Endodermal cell (in vitro differentiated cells): ENCODE data around the gene ZAR1L. TPM values are rescaled to one million over a fixed set of nuclear protein-coding genes. Genes with fewer than 3 reads are reported as not detected.

ENCODE experiments used
- DNase-seq: peaks from one replicate; pipeline ENCODE4 v3.0.0-alpha.2; 2017
- H3K27ac ChIP-seq: 2 replicates; pipeline ENCODE4 v1.5.1; 2013; ENCODE audit warnings: mild to moderate bottlenecking, low read depth, low read length, moderate library complexity
- H3K27me3 ChIP-seq: 2 replicates; pipeline ENCODE4 v1.6.1; 2013; ENCODE audit warnings: mild to moderate bottlenecking, low read length, moderate library complexity; ENCODE audit not compliant: insufficient read depth, control insufficient read depth, poor library complexity, severe bottlenecking
- H3K36me3 ChIP-seq: 2 replicates; pipeline ENCODE4 v1.7.0; 2013; ENCODE audit warnings: mild to moderate bottlenecking, low read length, moderate library complexity; ENCODE audit not compliant: control insufficient read depth, insufficient read depth
- H3K4me1 ChIP-seq: one replicate; pipeline ENCODE4 v1.7.0; 2013; ENCODE audit warnings: low read length; ENCODE audit not compliant: control insufficient read depth, insufficient read depth
- H3K4me3 ChIP-seq: 2 replicates; pipeline ENCODE4 v1.5.1; 2013; ENCODE audit warnings: mild to moderate bottlenecking, low read length, moderate library complexity
- H3K9ac ChIP-seq: 2 replicates; pipeline ENCODE4 v1.6.1; 2013; ENCODE audit warnings: mild to moderate bottlenecking, low read length, moderate library complexity; ENCODE audit not compliant: poor library complexity, severe bottlenecking; ENCODE audit errors: extremely low read depth
- H3K9me3 ChIP-seq: 2 replicates; pipeline ENCODE4 v1.6.1; 2013; ENCODE audit warnings: mild to moderate bottlenecking, low read length, moderate library complexity; ENCODE audit not compliant: control insufficient read depth
- H3K27ac Mint-ChIP-seq: 2 replicates; pipeline ENCODE4 v1.8.0; 2020; ENCODE audit warnings: mixed read lengths
- H3K27me3 Mint-ChIP-seq: 2 replicates; pipeline ENCODE4 v1.8.0; 2021; ENCODE audit warnings: mild to moderate bottlenecking, mixed read lengths; ENCODE audit not compliant: insufficient read depth
- H3K36me3 Mint-ChIP-seq: 2 replicates; pipeline ENCODE4 v1.8.0; 2020; ENCODE audit warnings: low read depth, mixed read lengths
- H3K4me1 Mint-ChIP-seq: 2 replicates; pipeline ENCODE4 v1.8.0; 2020; ENCODE audit warnings: mixed read lengths
- H3K4me3 Mint-ChIP-seq: 2 replicates; pipeline ENCODE4 v1.8.0; 2020; ENCODE audit warnings: mild to moderate bottlenecking, moderate library complexity, mixed read lengths
- H3K9me3 Mint-ChIP-seq: 2 replicates; pipeline ENCODE4 v1.8.0; 2020; ENCODE audit warnings: mild to moderate bottlenecking, mixed read lengths
- CTCF ChIP-seq: fragments of 200-600 bp; sonication (generic); conservative IDR thresholded peaks from 2 replicates; pipeline ENCODE4 v1.5.0; 2021; ENCODE audit warnings: antibody characterized with exemption, mild to moderate bottlenecking
- WGBS, 2 experiments: methylation state at CpG; one replicate each; pipeline versions ENCODE4 v1.1.5 to v1.1.7; 2013; ENCODE audit warnings: missing lambda C conversion rate in 2 of 2, mixed read lengths in 1 of 2; ENCODE audit not compliant: insufficient coverage in 1 of 2, insufficient read length in 1 of 2; 5-methylcytosine and 5-hydroxymethylcytosine counted together
- total RNA-seq, 2 donors: library from RNA; stranded (reverse); fragmentation: NEBNext Ultra II Directional in 1 of 2; extraction: Animal tissue kit (Norgen Biotek cat#: 25700) in 1 of 2; gene quantifications; 2 replicates in 1 of 2; 3 replicates in 1 of 2; pipeline ENCODE4 v1.2.1, GENCODE V29; 2021

ZAR1L gene
- total RNA-seq, 2 donors from 2014 or later: 0.24 to 0.31 TPM

GRCh38 chr13:32299893-32300292 is 15.3 kb downstream of the ZAR1L start:
- Mint-ChIP-seq H3K27me3 (no peaks in the 10 kb centered on the region), H3K9me3 (no peaks in the 10 kb centered on the region), H3K27ac (no peak overlapping the region), H3K4me3 (no peak overlapping the region), H3K36me3 (no peaks in the 10 kb centered on the region), H3K4me1 (peaks cover 1% of the 10 kb centered on the region)
- Histone ChIP-seq H3K36me3 (no peaks in the 10 kb centered on the region), H3K4me3 (no peak overlapping the region), H3K9me3 (no peaks in the 10 kb centered on the region), H3K9ac (no peak overlapping the region), H3K27me3 (no peaks in the 10 kb centered on the region), H3K4me1 (no peaks in the 10 kb centered on the region), H3K27ac (no peak overlapping the region)
- TF ChIP-seq CTCF: no peak
- WGBS, 2 experiments: 78 to 100% methylated on average over 2 to 4 of the region's 4 CpGs
- DNase-seq: no peak

DNA sequence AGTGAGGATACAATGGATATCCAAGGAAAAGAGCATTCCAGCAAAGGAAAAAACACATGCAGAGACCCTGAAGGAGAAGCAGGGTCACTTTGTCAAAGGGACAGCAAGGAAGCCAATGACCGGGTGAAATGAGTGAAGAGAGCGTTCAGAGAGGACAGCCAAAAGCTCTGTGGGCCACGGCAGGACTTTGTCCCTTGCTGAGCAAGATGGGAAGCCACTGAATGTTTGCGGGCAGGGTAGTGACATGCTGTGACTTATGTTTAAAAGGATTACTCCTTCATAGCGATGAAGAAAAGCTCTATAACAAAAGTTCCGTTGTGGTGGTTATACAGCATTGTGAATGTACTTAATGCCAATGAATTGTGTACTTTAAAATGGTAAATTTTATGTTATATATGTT is 16.5 kb downstream of the ZAR1L start:
- Mint-ChIP-seq H3K27ac (no peak overlapping the region), H3K9me3 (no peaks in the 10 kb centered on the region), H3K36me3 (no peaks in the 10 kb centered on the region), H3K4me3 (no peak overlapping the region), H3K27me3 (no peaks in the 10 kb centered on the region), H3K4me1 (peaks cover 1% of the 10 kb centered on the region)
- no peaks in the 10 kb centered on the region for H3K36me3 ChIP-seq
- H3K27ac ChIP-seq: no peak overlapping the region
- no peak for TF ChIP-seq CTCF
- no peak for DNase-seq
- H3K4me3 ChIP-seq: no peak overlapping the region
- H3K9ac ChIP-seq: no peak overlapping the region
- H3K27me3 ChIP-seq: no peaks in the 10 kb centered on the region
- no peaks in the 10 kb centered on the region for H3K4me1 ChIP-seq
- H3K9me3 ChIP-seq: no peaks in the 10 kb centered on the region
- 92 to 93% methylated on average over 4 to 6 of the region's 6 CpGs for WGBS, 2 experiments

- Histone ChIP-seq H3K9me3 (no peaks in the 10 kb centered on the region), H3K9ac (no peak overlapping the region), H3K36me3 (no peaks in the 10 kb centered on the region), H3K27me3 (no peaks in the 10 kb centered on the region), H3K4me3 (no peak overlapping the region), H3K27ac (no peak overlapping the region), H3K4me1 (no peaks in the 10 kb centered on the region)
- 98% methylated on average over 2 of the region's 2 CpGs; no CpG with 5 or more reads in 1 of the 2 experiments for WGBS, 2 experiments
- no peak overlapping the region for H3K4me3 Mint-ChIP-seq
- H3K36me3 Mint-ChIP-seq: no peaks in the 10 kb centered on the region
- H3K27me3 Mint-ChIP-seq: no peaks in the 10 kb centered on the region
- H3K27ac Mint-ChIP-seq: no peak overlapping the region
- peaks cover 1% of the 10 kb centered on the region for H3K4me1 Mint-ChIP-seq
- H3K9me3 Mint-ChIP-seq: no peaks in the 10 kb centered on the region
- no peak for TF ChIP-seq CTCF
- no peak for DNase-seq
Observed at GRCh38 chr13:32297206-32297605, 18.0 kb downstream of the ZAR1L start.
